HCT116 (cell line): ENCODE data around the gene GNAI1. TPM values are rescaled to one million over a fixed set of nuclear protein-coding genes. Genes with fewer than 3 reads are reported as not detected.

Experiments
- ATAC-seq: fragments of 200-7000 bp; cut with Tn5 transposase; 2 replicates; pipeline ENCODE4 v1.9.1; 2020; ENCODE audit warnings: mild to moderate bottlenecking, moderate library complexity
- BruUV-seq: library from RNA; stranded (reverse); fragments of 400-500 nt; replicated peaks from 2 replicates; lab custom pipeline; 2021; lab: Mats Ljungman, UMichigan
- CTCF ChIA-PET: fragments of 300-600 bp; sonication (Branson Sonifier 250); formaldehyde crosslinking; loops from one replicate; lab custom pipeline; 2021; ENCODE audit warnings: antibody characterized with exemption; lab: Charles Lee
- POLR2A ChIA-PET: fragments of 300-600, 350-600 bp; sonication (Branson Sonifier 250); formaldehyde crosslinking; loops from one replicate; lab custom pipeline; 2021; ENCODE audit warnings: antibody characterized with exemption; lab: Charles Lee
- RAD21 ChIA-PET, 2 experiments: fragments of 300-600 bp; sonication (Branson Sonifier 250); formaldehyde crosslinking; loops; one replicate each; lab custom pipeline; 2023; ENCODE audit warnings: low total read pairs in 2 of 2; ENCODE audit not compliant: uncharacterized antibody in 2 of 2, unreplicated experiment in 2 of 2, low non-redundant PET in 1 of 2; lab: Charles Lee
- DNase-seq: peaks from one replicate; pipeline ENCODE4 v3.0.0-alpha.2; 2010; ENCODE audit warnings: low read depth, low spot score
- H2AFZ ChIP-seq: fragments of 200-600 bp; shearing (Covaris generic), sonication (generic); 2 replicates; pipeline ENCODE4 v1.6.1; 2017; ENCODE audit warnings: low read depth, mixed run types, mixed read lengths, antibody characterized with exemption, low read length; ENCODE audit not compliant: poor library complexity, severe bottlenecking
- H3K27ac ChIP-seq: 2 replicates; pipeline ENCODE4 v1.5.1; 2012; ENCODE audit warnings: low read depth, low read length
- H3K27me3 ChIP-seq: fragments of 200-600 bp; sonication (generic); 2 replicates; pipeline ENCODE4 v1.6.1; 2016; ENCODE audit warnings: mixed run types, low read length, mixed read lengths; ENCODE audit not compliant: insufficient read depth
- H3K36me3 ChIP-seq, 2 experiments: fragments of 200-500 bp in 1 of 2; fragments of 200-600 bp in 1 of 2; sonication (Bioruptor generic) in 1 of 2; sonication (generic) in 1 of 2; 2 replicates each; pipeline versions ENCODE4 v1.5.1 to v1.6.1; 2014 to 2016; ENCODE audit warnings: low read length in 2 of 2, inconsistent platforms in 1 of 2, mixed read lengths in 1 of 2, mixed run types in 1 of 2; ENCODE audit not compliant: insufficient read depth in 2 of 2, control insufficient read depth in 1 of 2
- H3K4me1 ChIP-seq, 2 experiments: fragments of 200-600 bp in 1 of 2; sonication (generic) in 1 of 2; 2 replicates each; pipeline versions ENCODE4 v1.5.1 to v1.6.1; 2012 to 2017; ENCODE audit warnings: low read length in 2 of 2, inconsistent platforms in 1 of 2, mild to moderate bottlenecking in 1 of 2, mixed read lengths in 1 of 2, mixed run types in 1 of 2, moderate library complexity in 1 of 2; ENCODE audit not compliant: insufficient read depth in 2 of 2, control insufficient read depth in 1 of 2
- H3K4me2 ChIP-seq: fragments of 200-600 bp; sonication (generic); 2 replicates; pipeline ENCODE4 v1.6.1; 2017; ENCODE audit warnings: mixed run types, low read length, mixed read lengths
- H3K4me3 ChIP-seq, 2 experiments: fragments of 200-600 bp in 1 of 2; sonication (generic) in 1 of 2; replicated peaks in 1 of 2; 2 replicates each; pipeline ENCODE4 v1.5.1; 2011 to 2016; ENCODE audit warnings: low read length in 2 of 2, control low read depth in 1 of 2, low read depth in 1 of 2, mild to moderate bottlenecking in 1 of 2, mixed read lengths in 1 of 2, mixed run types in 1 of 2
- H3K79me2 ChIP-seq: fragments of 200-600 bp; sonication (generic); 2 replicates; pipeline ENCODE4 v1.6.1; 2017; ENCODE audit warnings: mild to moderate bottlenecking, mixed run types, low read length, moderate library complexity, mixed read lengths; ENCODE audit not compliant: insufficient read depth
- H3K9ac ChIP-seq: fragments of 200-600 bp; sonication (generic); 2 replicates; pipeline ENCODE4 v1.6.1; 2016; ENCODE audit warnings: low read length, mixed read lengths
- H3K9me2 ChIP-seq: fragments of 200-600 bp; sonication (generic), shearing (Covaris generic); 2 replicates; pipeline ENCODE4 v1.6.1; 2017; ENCODE audit warnings: mixed run types, mild to moderate bottlenecking, moderate library complexity; ENCODE audit not compliant: insufficient read depth
- H3K9me3 ChIP-seq, 2 experiments: fragments of 200-500 bp in 1 of 2; fragments of 200-600 bp in 1 of 2; sonication (Bioruptor generic) in 1 of 2; sonication (generic) in 1 of 2; 2 replicates each; pipeline ENCODE4 v1.6.1; 2014 to 2017; ENCODE audit warnings: low read length in 2 of 2, mixed read lengths in 2 of 2, inconsistent platforms in 1 of 2, low read depth in 1 of 2, mild to moderate bottlenecking in 1 of 2, mixed run types in 1 of 2, moderate library complexity in 1 of 2; ENCODE audit not compliant: control insufficient read depth in 1 of 2, insufficient read depth in 1 of 2
- H4K20me1 ChIP-seq: fragments of 200-600 bp; sonication (generic), shearing (Covaris generic); 2 replicates; pipeline ENCODE4 v1.6.1; 2017; ENCODE audit warnings: mixed run types, mild to moderate bottlenecking, moderate library complexity; ENCODE audit not compliant: insufficient read depth
- ATF3 ChIP-seq: IDR thresholded peaks from 2 replicates; pipeline ENCODE4 v1.6.1; 2012
- CBX3 ChIP-seq: IDR thresholded peaks from 2 replicates; pipeline ENCODE4 v1.6.1; 2012; ENCODE audit warnings: low read depth
- EGR1 ChIP-seq: IDR thresholded peaks from 2 replicates; pipeline ENCODE4 v1.6.1; 2012; ENCODE audit warnings: low read depth
- ELF1 ChIP-seq: IDR thresholded peaks from 2 replicates; pipeline ENCODE4 v1.6.1; 2012; ENCODE audit warnings: low read depth, borderline replicate concordance
- EZH2 ChIP-seq: fragments of 200-600 bp; sonication (generic); IDR thresholded peaks from 2 replicates; pipeline ENCODE4 v1.6.1; 2017; ENCODE audit warnings: antibody characterized with exemption, mixed run types
- EZH2phosphoT487 ChIP-seq: fragments of 200-600 bp; IDR thresholded peaks from 2 replicates; pipeline ENCODE4 v1.6.1; 2018; ENCODE audit warnings: antibody characterized with exemption, borderline replicate concordance
- JUND ChIP-seq: IDR thresholded peaks from 2 replicates; pipeline ENCODE4 v1.6.1; 2012
- MAX ChIP-seq: IDR thresholded peaks from 2 replicates; pipeline ENCODE4 v1.6.1; 2012
- POLR2A ChIP-seq: IDR thresholded peaks from 2 replicates; pipeline ENCODE4 v1.7.0; 2011; ENCODE audit warnings: borderline replicate concordance; ENCODE audit not compliant: insufficient read depth, insufficient read length; ENCODE audit errors: extremely low read depth
- POLR2AphosphoS5 ChIP-seq: IDR thresholded peaks from 2 replicates; pipeline ENCODE4 v1.6.1; 2011; ENCODE audit warnings: mild to moderate bottlenecking, low read depth, low read length, moderate library complexity
- REST ChIP-seq: IDR thresholded peaks from 2 replicates; pipeline ENCODE4 v1.6.1; 2012; ENCODE audit warnings: low read depth
- SIN3A ChIP-seq: IDR thresholded peaks from 2 replicates; pipeline ENCODE4 v1.6.1; 2012; ENCODE audit warnings: low read depth
- SP1 ChIP-seq: IDR thresholded peaks from 2 replicates; pipeline ENCODE4 v1.6.1; 2012; ENCODE audit warnings: low read depth
- SRF ChIP-seq: IDR thresholded peaks from 2 replicates; pipeline ENCODE4 v1.6.1; 2012; ENCODE audit warnings: low read depth
- TCF7L2 ChIP-seq: IDR thresholded peaks from 2 replicates; pipeline ENCODE4 v1.7.0; 2011; ENCODE audit warnings: borderline replicate concordance, inconsistent platforms; ENCODE audit not compliant: insufficient read depth, insufficient read length; ENCODE audit errors: extremely low read depth
- ZBTB33 ChIP-seq: IDR thresholded peaks from 2 replicates; pipeline ENCODE4 v1.6.1; 2011; ENCODE audit warnings: mild to moderate bottlenecking, low read length, moderate library complexity; ENCODE audit not compliant: insufficient replicate concordance; ENCODE audit errors: extremely low read depth
- ZFX ChIP-seq: fragments of 450-650 bp; IDR thresholded peaks from 2 replicates; pipeline ENCODE4 v1.6.1; 2017
- ZNF274 ChIP-seq: fragments of 200-500 bp; sonication (Bioruptor generic); IDR thresholded peaks from 2 replicates; pipeline ENCODE4 v1.6.1; 2014; ENCODE audit warnings: mild to moderate bottlenecking, low read depth, low read length, inconsistent platforms
- intact Hi-C: fragments of 100-400 bp; cut with micrococcal nuclease; formaldehyde crosslinking; loops from 2 replicates; pipeline ENCODE4 v1.10.0; 2022
- total RNA-seq: library from RNA; stranded (reverse); gene quantifications from one replicate; pipeline ENCODE4 v1.2.1, GENCODE V29; 2021; ENCODE audit not compliant: unreplicated experiment

Gene GNAI1
- total RNA-seq, 1 experiment from 2014 or later: 148 TPM

- DNase-seq (no peak), ATAC-seq (no peak)
- intact Hi-C loops: no loop called here
- RAD21 ChIA-PET: no interaction called here
- no peak overlapping the region for H3K9ac ChIP-seq
- no peaks in the 10 kb centered on the region for H3K9me2 ChIP-seq
- no peak overlapping the region for H3K4me3 ChIP-seq
- POLR2A ChIA-PET: no interaction called here
- no peak overlapping the region; the same call in 1 of the 2 replicates for H3K4me2 ChIP-seq
- TF ChIP-seq ZNF274 (no peak), EGR1 (no peak), ATF3 (no peak), TCF7L2 (no peak), EZH2 (no peak), ZFX (no peak), SRF (no peak), SP1 (no peak), SIN3A (no peak), REST (no peak), JUND (no peak), EZH2phosphoT487 (no peak), POLR2AphosphoS5 (no peak), POLR2A (no peak), ELF1 (no peak), ZBTB33 (no peak), MAX (no peak), CBX3 (no peak)
- TF ChIP-seq, all 23 proteins: peak for 0
- Histone ChIP-seq H4K20me1 (peaks cover 48% of the 10 kb centered on the region; the same call in 1 of the 2 replicates), H3K27me3 (no peaks in the 10 kb centered on the region), H3K27ac (no peak overlapping the region), H3K79me2 (peaks cover 100% of the 10 kb centered on the region), H3K36me3 (no peaks in the 10 kb centered on the region), H3K4me1 (peaks cover 87 to 98% of the 10 kb centered on the region in 2 experiments), H3K9me3 (no peaks in the 10 kb centered on the region), H2AFZ (no peak overlapping the region)
- no TSS peak for BruUV-seq
- CTCF ChIA-PET: no interaction called here
Observed at GRCh38 chr7:80153446-80153845, 18.8 kb downstream of the GNAI1 start.
